ENCODE data around the gene SNPH.

DNA sequence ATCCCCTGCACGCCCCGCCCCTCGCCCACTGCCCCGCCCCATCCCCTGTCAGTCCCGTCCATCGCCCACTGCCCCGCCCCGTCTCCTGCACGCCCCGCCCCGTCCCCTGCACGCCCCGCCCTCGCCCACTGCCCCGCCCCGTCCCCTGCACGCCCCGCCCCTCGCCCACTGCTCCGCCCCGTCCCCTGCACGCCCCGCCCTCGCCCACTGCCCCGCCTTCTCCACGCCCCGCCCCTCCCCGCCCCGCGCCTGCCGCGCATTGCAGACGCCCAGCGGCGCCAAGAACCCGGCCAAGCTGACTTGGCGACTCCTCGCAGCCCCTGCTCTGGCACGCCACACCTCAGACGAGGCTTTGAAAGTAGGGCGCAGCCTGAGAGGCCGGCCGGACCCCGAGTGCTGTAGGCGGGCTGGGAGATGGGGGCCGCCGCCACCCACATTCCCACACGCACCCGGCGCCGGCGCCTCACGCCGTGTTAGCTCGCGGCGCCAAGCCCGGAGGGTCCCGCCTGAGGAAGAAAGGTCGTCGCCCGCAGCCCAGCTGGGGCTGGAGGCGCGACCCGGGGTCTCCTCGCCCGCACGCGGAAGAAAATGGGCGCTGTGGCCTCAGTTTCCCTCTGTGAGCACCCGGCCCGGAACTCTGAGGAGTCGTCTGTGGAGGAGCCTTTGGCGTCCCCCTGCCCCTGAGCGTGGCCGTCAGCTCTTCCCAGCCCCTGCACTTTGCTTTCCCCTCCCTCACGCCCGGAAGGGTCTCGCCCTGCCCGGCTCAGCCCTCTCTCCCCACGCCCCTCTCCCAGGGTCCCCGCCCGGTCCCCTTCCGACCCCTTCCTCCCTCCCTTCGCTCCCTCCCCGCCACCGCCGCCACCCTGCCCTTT, 40.1 kb upstream of the SNPH start, which contains the start of gene RAD21L1:
- TF ChIP-seq, protein P1, sequence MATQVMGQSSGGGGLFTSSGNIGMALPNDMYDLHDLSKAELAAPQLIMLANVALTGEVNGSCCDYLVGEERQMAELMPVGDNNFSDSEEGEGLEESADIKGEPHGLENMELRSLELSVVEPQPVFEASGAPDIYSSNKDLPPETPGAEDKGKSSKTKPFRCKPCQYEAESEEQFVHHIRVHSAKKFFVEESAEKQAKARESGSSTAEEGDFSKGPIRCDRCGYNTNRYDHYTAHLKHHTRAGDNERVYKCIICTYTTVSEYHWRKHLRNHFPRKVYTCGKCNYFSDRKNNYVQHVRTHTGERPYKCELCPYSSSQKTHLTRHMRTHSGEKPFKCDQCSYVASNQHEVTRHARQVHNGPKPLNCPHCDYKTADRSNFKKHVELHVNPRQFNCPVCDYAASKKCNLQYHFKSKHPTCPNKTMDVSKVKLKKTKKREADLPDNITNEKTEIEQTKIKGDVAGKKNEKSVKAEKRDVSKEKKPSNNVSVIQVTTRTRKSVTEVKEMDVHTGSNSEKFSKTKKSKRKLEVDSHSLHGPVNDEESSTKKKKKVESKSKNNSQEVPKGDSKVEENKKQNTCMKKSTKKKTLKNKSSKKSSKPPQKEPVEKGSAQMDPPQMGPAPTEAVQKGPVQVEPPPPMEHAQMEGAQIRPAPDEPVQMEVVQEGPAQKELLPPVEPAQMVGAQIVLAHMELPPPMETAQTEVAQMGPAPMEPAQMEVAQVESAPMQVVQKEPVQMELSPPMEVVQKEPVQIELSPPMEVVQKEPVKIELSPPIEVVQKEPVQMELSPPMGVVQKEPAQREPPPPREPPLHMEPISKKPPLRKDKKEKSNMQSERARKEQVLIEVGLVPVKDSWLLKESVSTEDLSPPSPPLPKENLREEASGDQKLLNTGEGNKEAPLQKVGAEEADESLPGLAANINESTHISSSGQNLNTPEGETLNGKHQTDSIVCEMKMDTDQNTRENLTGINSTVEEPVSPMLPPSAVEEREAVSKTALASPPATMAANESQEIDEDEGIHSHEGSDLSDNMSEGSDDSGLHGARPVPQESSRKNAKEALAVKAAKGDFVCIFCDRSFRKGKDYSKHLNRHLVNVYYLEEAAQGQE (IDR thresholded peaks at IDR 0.05; ENCODE audit: low read depth) = no peak
- TF ChIP-seq YY1 (IDR thresholded peaks at IDR 0.05; ENCODE audit: low read depth) (no peak), RAD21 (IDR thresholded peaks at IDR 0.05; ENCODE audit: low read depth) (no peak), TCF12 (IDR thresholded peaks at IDR 0.05; ENCODE audit: low read depth) (no peak), TEAD4 (IDR thresholded peaks at IDR 0.05) (no peak), CREB1 (IDR thresholded peaks at IDR 0.05; ENCODE audit: low read depth) (no peak), EGR1 (IDR thresholded peaks at IDR 0.05) (no peak), EP300 (IDR thresholded peaks at IDR 0.05; ENCODE audit: borderline replicate concordance) (no peak)
- TF ChIP-seq, protein P2, sequence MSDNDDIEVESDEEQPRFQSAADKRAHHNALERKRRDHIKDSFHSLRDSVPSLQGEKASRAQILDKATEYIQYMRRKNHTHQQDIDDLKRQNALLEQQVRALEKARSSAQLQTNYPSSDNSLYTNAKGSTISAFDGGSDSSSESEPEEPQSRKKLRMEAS (IDR thresholded peaks at IDR 0.05) = peak; percentile 86

All from Ishikawa (cell line).